ENCODE data around the gene GAS7.

GAS7 gene

GRCh38 chr17:10103712-10104111 is 94.7 kb downstream of the GAS7 start:
- TF ChIP-seq, protein P1, sequence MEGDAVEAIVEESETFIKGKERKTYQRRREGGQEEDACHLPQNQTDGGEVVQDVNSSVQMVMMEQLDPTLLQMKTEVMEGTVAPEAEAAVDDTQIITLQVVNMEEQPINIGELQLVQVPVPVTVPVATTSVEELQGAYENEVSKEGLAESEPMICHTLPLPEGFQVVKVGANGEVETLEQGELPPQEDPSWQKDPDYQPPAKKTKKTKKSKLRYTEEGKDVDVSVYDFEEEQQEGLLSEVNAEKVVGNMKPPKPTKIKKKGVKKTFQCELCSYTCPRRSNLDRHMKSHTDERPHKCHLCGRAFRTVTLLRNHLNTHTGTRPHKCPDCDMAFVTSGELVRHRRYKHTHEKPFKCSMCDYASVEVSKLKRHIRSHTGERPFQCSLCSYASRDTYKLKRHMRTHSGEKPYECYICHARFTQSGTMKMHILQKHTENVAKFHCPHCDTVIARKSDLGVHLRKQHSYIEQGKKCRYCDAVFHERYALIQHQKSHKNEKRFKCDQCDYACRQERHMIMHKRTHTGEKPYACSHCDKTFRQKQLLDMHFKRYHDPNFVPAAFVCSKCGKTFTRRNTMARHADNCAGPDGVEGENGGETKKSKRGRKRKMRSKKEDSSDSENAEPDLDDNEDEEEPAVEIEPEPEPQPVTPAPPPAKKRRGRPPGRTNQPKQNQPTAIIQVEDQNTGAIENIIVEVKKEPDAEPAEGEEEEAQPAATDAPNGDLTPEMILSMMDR (IDR thresholded peaks at IDR 0.05), result no peak

DNA sequence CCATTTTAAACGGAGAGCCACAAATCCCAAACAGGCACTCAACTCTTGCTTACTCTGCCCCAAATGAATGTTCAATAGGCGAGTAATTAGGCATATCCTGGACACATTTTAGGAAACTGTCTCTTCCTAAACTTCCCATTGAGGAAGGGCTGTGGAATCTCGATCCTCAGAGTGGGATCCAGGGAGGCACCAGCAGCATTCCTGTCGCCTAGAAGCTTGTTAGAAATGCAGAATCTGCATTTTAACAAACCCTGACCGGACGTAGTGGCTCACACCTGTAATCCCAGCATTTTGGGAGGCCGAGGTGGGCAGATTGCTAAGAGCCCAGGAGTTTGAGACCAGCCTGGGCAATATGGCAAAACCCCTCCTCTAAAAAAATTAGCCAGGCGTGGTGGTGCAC is 95.6 kb downstream of the GAS7 start:
- TF ChIP-seq, protein P1 (IDR thresholded peaks at IDR 0.05), result no peak

DNA sequence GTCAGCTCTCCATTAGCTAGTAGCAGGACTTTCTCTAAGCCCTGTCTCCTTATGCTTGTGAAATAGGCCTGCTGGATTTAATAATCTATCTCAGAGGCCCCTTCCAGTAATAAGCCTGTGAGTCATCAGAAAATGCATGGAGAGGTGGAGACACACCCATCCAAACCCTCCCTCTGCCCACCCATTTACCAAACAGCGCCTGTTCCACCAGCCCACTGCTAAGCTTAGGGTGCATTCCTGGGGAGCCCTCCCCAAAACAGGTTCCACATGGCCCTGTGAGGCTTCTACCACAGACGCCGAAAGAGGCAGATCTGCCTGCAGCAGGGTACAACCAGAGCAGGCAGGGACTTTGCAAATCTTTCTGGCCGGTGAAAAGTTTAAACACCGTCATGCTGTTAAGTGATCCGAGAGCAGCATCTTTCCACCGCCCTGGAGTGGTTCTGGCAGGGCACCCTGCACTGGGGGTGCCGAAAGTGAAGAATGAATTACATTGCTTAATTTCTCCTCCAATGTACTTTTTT is 99.3 kb downstream of the GAS7 start:
- TF ChIP-seq, protein P1 (IDR thresholded peaks at IDR 0.05), result no peak

DNA sequence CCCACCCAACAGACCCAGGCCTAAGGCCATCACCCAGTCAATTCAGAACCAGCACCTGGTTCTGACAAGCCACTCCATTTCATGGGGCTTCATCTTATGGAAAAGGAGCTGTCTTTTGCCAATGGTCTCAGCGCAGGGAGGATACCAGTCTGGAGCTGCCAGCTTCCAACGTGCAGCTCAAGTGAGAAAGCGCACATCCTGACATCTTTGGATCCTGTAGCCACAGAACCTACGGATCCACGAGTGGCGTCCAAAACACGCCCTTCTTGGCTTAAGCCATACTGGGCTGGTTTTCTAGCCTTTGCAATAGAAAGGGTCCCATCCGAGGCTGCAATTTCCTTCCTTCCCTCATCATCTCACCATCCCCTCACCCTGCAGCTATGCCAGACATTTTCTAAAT is 101.8 kb downstream of the GAS7 start:
- TF ChIP-seq, protein P1 (IDR thresholded peaks at IDR 0.05), result no peak

GRCh38 chr17:10094797-10095196 is 103.6 kb downstream of the GAS7 start:
- TF ChIP-seq, protein P1 (IDR thresholded peaks at IDR 0.05), result no peak

DNA sequence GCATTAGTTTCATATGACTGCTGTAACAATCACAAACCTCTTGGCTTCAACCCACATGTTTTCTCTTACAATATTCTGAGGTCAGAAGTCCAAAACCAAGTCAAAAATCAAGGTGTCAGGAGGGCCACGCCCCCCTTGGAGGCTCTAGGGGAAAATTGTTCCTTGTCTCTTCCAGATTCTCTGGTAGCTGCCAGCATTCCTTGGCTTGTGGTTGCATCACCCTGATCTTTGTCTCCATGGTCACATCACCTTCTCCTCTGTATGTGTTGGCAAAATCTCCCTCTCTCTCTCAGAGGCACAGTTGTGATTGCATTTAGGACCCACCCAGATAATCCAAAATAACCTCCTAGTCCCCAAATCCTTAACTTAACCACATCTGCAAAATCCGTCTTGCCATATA is 105.8 kb downstream of the GAS7 start:
- TF ChIP-seq, protein P1 (IDR thresholded peaks at IDR 0.05), result no peak

- TF ChIP-seq, protein P1 (IDR thresholded peaks at IDR 0.05), result no peak
Measured at GRCh38 chr17:10091046-10091445, 107.4 kb downstream of the GAS7 start.

GRCh38 chr17:10089196-10089804 is 109.1 kb downstream of the GAS7 start:
- TF ChIP-seq, protein P1 (IDR thresholded peaks at IDR 0.05), result no peak
